Measurements from ENCODE around the gene ADAMTS15. TPM values are rescaled to one million over a fixed set of nuclear protein-coding genes. Genes with fewer than 3 reads are reported as not detected.

ADAMTS15 gene
- total RNA-seq, 2 donors from 2014 or later, result 4.0 to 9.9 TPM

- H3K36me3 ChIP-seq, result no peaks in the 10 kb centered on the region
- no peak for DNase-seq
- intact Hi-C loops (cut with DNase I), result no loop called here
- no peaks in the 10 kb centered on the region for H3K4me1 ChIP-seq
- no peak overlapping the region for H3K9ac ChIP-seq (ENCODE audit: low read depth in 2 of 2, low read length in 2 of 2)
- no peak overlapping the region for H3K27ac ChIP-seq
- H3K9me3 ChIP-seq, result no peaks in the 10 kb centered on the region
- H3K4me3 ChIP-seq, result no peak overlapping the region
- H3K27me3 ChIP-seq, result no peaks in the 10 kb centered on the region
- TF ChIP-seq CTCF (IDR thresholded peaks at IDR 0.05), result no peak
Observed at GRCh38 chr11:130464291-130464812, 15.9 kb downstream of the ADAMTS15 start.

DNA sequence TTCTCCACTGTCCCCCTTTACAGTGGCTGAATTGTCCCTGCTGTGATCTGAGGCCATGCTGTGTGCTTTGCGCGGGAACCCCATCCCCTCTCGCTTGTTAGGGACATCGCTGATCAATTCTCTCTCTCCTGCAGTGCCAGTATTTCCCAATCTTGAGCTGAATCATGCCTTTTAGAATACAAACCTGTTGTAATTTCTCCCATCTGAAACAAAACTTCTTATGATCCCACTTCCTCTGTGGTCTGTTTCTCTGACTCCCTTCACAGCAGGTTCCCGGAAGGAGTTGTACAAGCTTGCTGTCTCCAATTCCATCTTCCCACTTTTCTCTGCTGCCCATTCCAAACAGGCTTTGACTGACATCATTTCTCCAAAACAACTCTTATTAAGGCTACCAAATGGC is 16.8 kb downstream of the ADAMTS15 start:
- Histone ChIP-seq H3K27me3 (no peaks in the 10 kb centered on the region), H3K4me1 (no peaks in the 10 kb centered on the region), H3K9ac (ENCODE audit: low read depth in 2 of 2, low read length in 2 of 2) (no peak overlapping the region), H3K9me3 (no peaks in the 10 kb centered on the region), H3K27ac (no peak overlapping the region), H3K36me3 (no peaks in the 10 kb centered on the region), H3K4me3 (no peak overlapping the region)
- no peak for TF ChIP-seq CTCF (IDR thresholded peaks at IDR 0.05)
- intact Hi-C loops (cut with DNase I), result no loop called here
- DNase-seq, result no peak

DNA sequence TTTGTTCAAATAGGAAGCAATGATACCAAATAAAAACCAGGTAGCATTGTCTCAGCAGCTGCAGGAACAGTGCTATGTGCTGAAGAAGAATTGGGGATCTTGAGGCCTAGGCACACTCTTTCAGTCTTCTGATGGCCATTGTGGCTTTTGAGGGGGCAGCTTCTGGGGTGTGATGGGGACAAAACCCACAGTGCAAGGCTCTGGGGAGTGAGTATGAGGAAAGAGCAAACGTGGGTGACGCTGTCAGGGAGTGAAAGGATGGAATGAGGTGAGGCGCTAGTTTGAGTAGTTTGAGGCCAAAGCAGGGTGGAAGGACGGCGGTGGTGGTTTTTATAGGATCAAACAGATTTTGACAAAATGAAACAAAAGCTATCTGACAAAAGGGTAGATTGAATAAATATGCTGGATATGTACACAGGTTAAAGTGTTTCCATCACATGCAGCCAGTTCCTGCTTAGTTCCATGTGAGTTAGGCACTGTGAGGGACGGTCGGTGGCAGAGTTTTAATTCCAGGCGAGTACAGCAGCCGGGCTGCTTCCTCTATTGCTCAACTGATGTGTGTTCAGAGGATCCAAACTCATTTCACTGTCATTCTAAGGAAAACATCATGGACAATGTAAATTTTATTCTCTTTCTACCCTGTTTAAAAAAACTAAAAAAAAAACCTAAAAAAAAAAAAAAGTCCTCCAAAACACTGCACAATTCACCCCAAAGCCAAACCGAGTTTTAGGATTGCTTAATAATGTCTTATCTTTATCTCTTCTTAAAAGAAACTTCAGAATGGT is 18.9 kb downstream of the ADAMTS15 start:
- no peak for TF ChIP-seq CTCF (IDR thresholded peaks at IDR 0.05)

GRCh38 chr11:130469181-130469580 is 20.7 kb downstream of the ADAMTS15 start:
- Histone ChIP-seq H3K27me3 (no peaks in the 10 kb centered on the region), H3K9me3 (no peaks in the 10 kb centered on the region), H3K4me3 (no peak overlapping the region), H3K27ac (no peak overlapping the region), H3K9ac (ENCODE audit: low read depth in 2 of 2, low read length in 2 of 2) (no peak overlapping the region), H3K36me3 (no peaks in the 10 kb centered on the region), H3K4me1 (no peaks in the 10 kb centered on the region)
- no peak for DNase-seq
- TF ChIP-seq CTCF (IDR thresholded peaks at IDR 0.05), result no peak
- intact Hi-C loops (cut with DNase I), result no loop called here

More for the DNA sequence above, 18.9 kb downstream of the ADAMTS15 start:
- DNase-seq, result no peak
- H3K9me3 ChIP-seq, result no peaks in the 10 kb centered on the region
- H3K4me1 ChIP-seq, result no peaks in the 10 kb centered on the region
- H3K27ac ChIP-seq, result no peak overlapping the region
- intact Hi-C loops (cut with DNase I), result no loop called here
- H3K4me3 ChIP-seq, result no peak overlapping the region
- no peaks in the 10 kb centered on the region for H3K27me3 ChIP-seq
- no peaks in the 10 kb centered on the region for H3K36me3 ChIP-seq
- H3K9ac ChIP-seq (ENCODE audit: low read depth in 2 of 2, low read length in 2 of 2), result no peak overlapping the region

DNA sequence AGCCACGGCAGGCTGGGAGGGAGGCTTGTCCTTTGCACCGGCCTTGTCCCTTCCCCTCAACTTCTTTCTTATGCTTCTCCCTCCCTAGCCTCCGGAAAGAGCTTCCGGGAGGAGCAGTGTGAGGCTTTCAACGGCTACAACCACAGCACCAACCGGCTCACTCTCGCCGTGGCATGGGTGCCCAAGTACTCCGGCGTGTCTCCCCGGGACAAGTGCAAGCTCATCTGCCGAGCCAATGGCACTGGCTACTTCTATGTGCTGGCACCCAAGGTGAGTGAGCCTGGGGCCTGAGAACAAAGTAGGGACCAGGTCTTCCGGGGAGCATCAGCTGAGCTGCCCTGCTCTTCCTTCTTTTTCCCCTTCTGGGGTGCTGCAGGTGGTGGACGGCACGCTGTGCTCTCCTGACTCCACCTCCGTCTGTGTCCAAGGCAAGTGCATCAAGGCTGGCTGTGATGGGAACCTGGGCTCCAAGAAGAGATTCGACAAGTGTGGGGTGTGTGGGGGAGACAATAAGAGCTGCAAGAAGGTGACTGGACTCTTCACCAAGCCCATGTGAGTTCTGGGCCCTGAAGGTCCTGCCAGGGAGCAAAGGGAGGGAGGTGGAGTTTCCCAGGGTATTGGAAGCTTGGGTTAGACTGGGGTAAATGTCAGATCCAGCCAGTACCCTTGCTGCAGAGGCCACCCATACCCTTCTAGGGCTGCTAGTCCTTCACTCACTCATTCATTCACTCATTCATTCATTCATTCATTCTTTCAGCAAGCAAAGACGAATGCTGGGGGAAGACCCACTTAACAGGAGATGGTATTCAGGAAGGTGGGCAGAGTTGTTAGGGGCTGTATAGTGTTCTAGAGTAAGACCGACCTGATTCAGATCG is 22.6 kb downstream of the ADAMTS15 start:
- no peaks in the 10 kb centered on the region for H3K4me1 ChIP-seq
- no peak overlapping the region for H3K4me3 ChIP-seq
- H3K9me3 ChIP-seq, result no peaks in the 10 kb centered on the region
- H3K9ac ChIP-seq (ENCODE audit: low read depth in 2 of 2, low read length in 2 of 2), result no peak overlapping the region
- H3K27me3 ChIP-seq, result no peaks in the 10 kb centered on the region
- DNase-seq, result no peak
- TF ChIP-seq CTCF (IDR thresholded peaks at IDR 0.05), result no peak
- H3K36me3 ChIP-seq, result no peaks in the 10 kb centered on the region
- no peak overlapping the region for H3K27ac ChIP-seq
- intact Hi-C loops (cut with DNase I), result no loop called here

Data from colonic mucosa (tissue), 4 donors.